Large intestine (tissue), 3 donors: ENCODE measurements around the gene OSGEPL1. TPM values are rescaled to one million over a fixed set of nuclear protein-coding genes. Genes with fewer than 3 reads are reported as not detected.
A peak's percentile ranks its signal among the peaks of the same experiment; 100 is the strongest.
"Not testable (repeated sequence)": the region's sequence is repeated elsewhere in the genome, so short reads cannot be mapped to it uniquely, and the experiment has no call there.

Experiments
- DNase-seq, 2 donors: peaks; one replicate each; pipeline versions ENCODE4 v3.0.0 to v3.0.0-alpha.2; 2013
- H3K27ac ChIP-seq: one replicate; pipeline ENCODE4 v1.5.1; 2013; ENCODE audit warnings: low read length
- H3K27me3 ChIP-seq: 2 replicates; pipeline ENCODE4 v1.6.1; 2013; ENCODE audit warnings: low read length; ENCODE audit not compliant: control insufficient read depth, insufficient read depth
- H3K36me3 ChIP-seq: 2 replicates; pipeline ENCODE4 v1.6.1; 2013; ENCODE audit warnings: low read length; ENCODE audit not compliant: control insufficient read depth, insufficient read depth
- H3K4me1 ChIP-seq: one replicate; pipeline ENCODE4 v1.6.1; 2013; ENCODE audit warnings: low read length; ENCODE audit not compliant: control insufficient read depth, insufficient read depth
- H3K4me3 ChIP-seq: one replicate; pipeline ENCODE4 v1.5.1; 2013; ENCODE audit warnings: low read length
- H3K9me3 ChIP-seq: one replicate; pipeline ENCODE4 v1.6.1; 2013; ENCODE audit warnings: mild to moderate bottlenecking, low read depth, low read length, moderate library complexity; ENCODE audit not compliant: control insufficient read depth
- WGBS: methylation state at CpG from one replicate; pipeline ENCODE4 v1.1.5; 2013; ENCODE audit warnings: low lambda C conversion rate; ENCODE audit not compliant: insufficient coverage; 5-methylcytosine and 5-hydroxymethylcytosine counted together
- polyA plus RNA-seq: library from polyadenylated mRNA; unstranded; fragments of 120-200 nt; gene quantifications from one replicate; pipeline ENCODE4 v1.2.1, GENCODE V29; 2013

The OSGEPL1 gene
- polyA plus RNA-seq, 1 donor = 11.8 TPM

DNA sequence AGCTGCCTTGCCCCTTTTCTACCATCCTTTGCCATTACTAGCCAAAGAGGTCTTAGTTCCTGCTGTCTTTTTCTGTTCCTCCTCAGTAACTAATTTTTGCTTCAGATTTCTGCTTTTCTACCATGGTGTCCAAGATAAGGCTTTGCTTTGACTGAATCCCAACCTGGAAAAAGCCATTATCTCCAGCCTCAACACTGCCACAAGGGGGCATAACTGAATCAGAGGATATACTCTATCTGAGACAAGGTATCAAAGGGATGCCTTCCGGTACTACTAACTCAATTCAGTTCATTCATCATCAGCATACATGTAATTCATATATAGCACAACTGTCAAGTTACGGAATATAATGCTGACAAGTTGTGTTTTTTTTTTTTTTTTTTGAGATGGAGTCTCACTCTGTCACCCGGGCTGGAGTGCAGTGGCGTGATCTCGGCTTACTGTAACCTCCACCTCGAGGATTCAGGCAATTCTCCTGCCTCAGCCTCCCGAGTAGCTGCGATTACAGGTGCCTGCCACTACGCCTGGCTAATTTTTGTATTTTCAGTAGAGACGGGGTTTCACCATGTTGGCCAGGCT lies 11.4 kb downstream of the OSGEPL1 start:
- peak in 1 of 2 donors; percentile 27 for DNase-seq
- Histone ChIP-seq H3K27ac (no peak overlapping the region), H3K4me3 (no peak overlapping the region), H3K27me3 (no peaks in the 10 kb centered on the region), H3K9me3 (no peaks in the 10 kb centered on the region), H3K36me3 (peaks cover 23% of the 10 kb centered on the region), H3K4me1 (peaks cover 2% of the 10 kb centered on the region)
- no CpG with 5 or more reads among the region's 10 CpGs for WGBS

DNA sequence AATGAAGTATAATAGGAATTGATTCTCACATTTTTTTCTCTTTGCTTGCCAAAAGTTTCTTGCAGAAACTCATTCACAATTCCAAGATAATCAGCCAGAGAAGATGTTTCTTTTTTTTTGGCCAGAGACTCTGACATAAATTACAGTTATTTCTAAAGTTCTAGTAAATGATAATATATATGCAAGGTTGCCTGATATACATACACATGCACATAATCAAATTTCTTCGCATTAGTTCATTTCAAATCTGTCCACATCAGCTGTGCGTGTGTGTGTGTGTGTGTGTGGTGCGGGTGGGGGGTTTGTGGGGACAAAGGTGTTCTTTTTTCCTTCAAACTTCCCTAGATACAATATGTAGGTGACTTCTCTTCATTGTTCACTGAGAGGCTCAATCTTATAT lies 33.2 kb downstream of the OSGEPL1 start:
- no CpG with 5 or more reads among the region's 3 CpGs for WGBS
- Histone ChIP-seq H3K27ac (no peak overlapping the region), H3K36me3 (peaks cover 4% of the 10 kb centered on the region), H3K4me3 (no peak overlapping the region), H3K4me1 (no peaks in the 10 kb centered on the region), H3K9me3 (no peaks in the 10 kb centered on the region), H3K27me3 (no peaks in the 10 kb centered on the region)
- no peak for DNase-seq

- no peak overlapping the region for H3K27ac ChIP-seq
- H3K9me3 ChIP-seq = no peaks in the 10 kb centered on the region
- H3K4me3 ChIP-seq = no peak overlapping the region
- peaks cover 4% of the 10 kb centered on the region for H3K36me3 ChIP-seq
- no peak for DNase-seq
- H3K27me3 ChIP-seq = no peaks in the 10 kb centered on the region
- no peaks in the 10 kb centered on the region for H3K4me1 ChIP-seq
Measured at GRCh38 chr2:189726849-189727248, 35.7 kb downstream of the OSGEPL1 start.

- Histone ChIP-seq H3K4me1 (no peaks in the 10 kb centered on the region), H3K27me3 (no peaks in the 10 kb centered on the region), H3K4me3 (no peak overlapping the region), H3K27ac (no peak overlapping the region), H3K36me3 (peaks cover 4% of the 10 kb centered on the region), H3K9me3 (no peaks in the 10 kb centered on the region)
- WGBS = no CpG with 5 or more reads among the region's 1 CpG
- no peak for DNase-seq
Measured at GRCh38 chr2:189726271-189726670, 36.3 kb downstream of the OSGEPL1 start.

- DNase-seq = no peak
- Histone ChIP-seq H3K27me3 (no peaks in the 10 kb centered on the region), H3K4me1 (no peaks in the 10 kb centered on the region), H3K4me3 (no peak overlapping the region), H3K36me3 (no peaks in the 10 kb centered on the region), H3K9me3 (no peaks in the 10 kb centered on the region), H3K27ac (no peak overlapping the region)
Measured at GRCh38 chr2:189723192-189723591, 39.4 kb downstream of the OSGEPL1 start.

DNA sequence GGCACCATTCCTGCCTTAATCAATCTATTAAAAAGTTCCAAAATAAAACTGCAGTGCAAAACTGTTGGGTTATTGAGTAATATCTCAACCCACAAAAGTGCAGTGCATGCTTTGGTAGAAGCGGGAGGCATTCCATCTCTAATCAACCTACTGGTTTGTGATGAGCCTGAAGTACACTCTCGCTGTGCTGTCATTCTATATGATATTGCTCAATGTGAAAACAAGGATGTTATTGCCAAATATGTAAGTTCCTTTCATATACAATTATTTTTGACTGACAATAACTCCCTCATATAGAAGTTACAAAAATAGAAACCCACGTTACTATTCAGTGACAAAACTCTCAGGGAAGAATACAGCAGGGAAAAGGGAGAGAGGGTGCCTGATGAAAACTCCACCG lies 43.0 kb downstream of the OSGEPL1 start:
- H3K27me3 ChIP-seq = no peaks in the 10 kb centered on the region
- no peak overlapping the region for H3K4me3 ChIP-seq
- H3K4me1 ChIP-seq = no peaks in the 10 kb centered on the region
- H3K27ac ChIP-seq = no peak overlapping the region
- H3K9me3 ChIP-seq = no peaks in the 10 kb centered on the region
- DNase-seq = no peak
- WGBS = 100% methylated on average over 2 of the region's 4 CpGs
- H3K36me3 ChIP-seq = no peaks in the 10 kb centered on the region

DNA sequence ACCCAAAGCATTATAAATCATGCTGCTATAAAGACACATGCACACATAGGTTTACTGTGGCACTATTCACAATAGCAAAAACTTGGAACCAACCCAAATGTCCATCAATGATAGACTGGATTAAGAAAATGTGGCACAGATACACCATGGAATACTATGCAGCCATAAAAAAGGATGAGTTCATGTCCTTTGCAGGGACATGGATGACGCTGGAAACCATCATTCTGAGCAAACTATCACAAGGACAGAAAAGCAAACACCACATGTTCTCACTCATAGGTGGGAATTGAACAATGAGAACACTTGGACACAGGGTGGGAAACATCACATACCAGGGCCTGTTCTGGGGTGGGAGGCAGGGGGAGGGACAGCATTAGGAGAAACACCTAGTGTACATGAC lies 45.0 kb downstream of the OSGEPL1 start:
- WGBS = no CpG with 5 or more reads among the region's 1 CpG
- not testable (repeated sequence) for H3K4me1 ChIP-seq, H3K4me3 ChIP-seq, H3K27me3 ChIP-seq, H3K36me3 ChIP-seq, H3K27ac ChIP-seq, H3K9me3 ChIP-seq, DNase-seq

GRCh38 chr2:189709501-189710221 lies 52.9 kb downstream of the OSGEPL1 start:
- no peak for DNase-seq
- no peaks in the 10 kb centered on the region for H3K27me3 ChIP-seq
- H3K4me1 ChIP-seq = no peaks in the 10 kb centered on the region
- no peaks in the 10 kb centered on the region for H3K9me3 ChIP-seq
- no peak overlapping the region for H3K4me3 ChIP-seq
- WGBS = 87% methylated on average over 2 of the region's 5 CpGs
- no peak overlapping the region for H3K27ac ChIP-seq
- peaks cover 8% of the 10 kb centered on the region for H3K36me3 ChIP-seq

- no peak for DNase-seq
- H3K36me3 ChIP-seq = no peaks in the 10 kb centered on the region
- no peak overlapping the region for H3K4me3 ChIP-seq
- no peak overlapping the region for H3K27ac ChIP-seq
- H3K27me3 ChIP-seq = no peaks in the 10 kb centered on the region
- H3K9me3 ChIP-seq = no peaks in the 10 kb centered on the region
- no peaks in the 10 kb centered on the region for H3K4me1 ChIP-seq
Measured at GRCh38 chr2:189702071-189702470, 60.5 kb downstream of the OSGEPL1 start.

DNA sequence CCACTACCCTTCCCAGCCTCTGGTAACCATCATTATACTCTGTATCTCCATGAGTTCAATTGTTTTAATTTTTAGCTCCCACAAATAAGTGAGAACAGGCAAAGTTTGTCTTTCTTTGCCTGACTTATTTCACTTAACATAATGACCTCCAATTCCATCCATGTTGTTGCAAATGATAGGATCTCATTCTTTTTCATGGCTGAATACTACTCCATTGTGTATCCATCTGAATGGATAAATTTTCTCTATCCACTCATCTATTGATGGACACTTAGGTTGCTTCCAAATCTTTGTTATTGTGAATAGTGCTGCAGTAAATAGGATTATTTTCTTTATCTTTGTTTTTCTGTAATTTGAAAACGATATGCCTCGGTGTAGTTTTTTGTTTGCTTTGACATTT lies 61.9 kb downstream of the OSGEPL1 start:
- no peaks in the 10 kb centered on the region for H3K9me3 ChIP-seq
- no peaks in the 10 kb centered on the region for H3K27me3 ChIP-seq
- no peaks in the 10 kb centered on the region for H3K4me1 ChIP-seq
- H3K4me3 ChIP-seq = no peak overlapping the region
- no peak overlapping the region for H3K27ac ChIP-seq
- no peaks in the 10 kb centered on the region for H3K36me3 ChIP-seq
- DNase-seq = no peak
- 54% methylated on average over 2 of the region's 2 CpGs for WGBS
